Measurements from ENCODE around the gene STRAP. TPM values are rescaled to one million over a fixed set of nuclear protein-coding genes. Genes with fewer than 3 reads are reported as not detected.

The STRAP gene
- total and polyA plus RNA-seq, 2 donors (not counting 3 experiments of a cell fraction or from before 2014, with no cell fraction given): 76.9 to 138 TPM

GRCh38 chr12:15932327-15932726 is 50.1 kb downstream of the STRAP start:
- Histone ChIP-seq H4K20me1 (replicated peaks; ENCODE audit: control insufficient read depth, extremely low read depth, insufficient read depth, low read length) (no peaks in the 10 kb centered on the region), H3K27me3 (ENCODE audit: control insufficient read depth in 2 of 2, insufficient read depth in 2 of 2, low read length in 2 of 2) (no peaks in the 10 kb centered on the region), H3K27ac (ENCODE audit: insufficient read depth, low read depth, low read length) (no peak overlapping the region), H3K36me3 (ENCODE audit: control insufficient read depth in 2 of 2, extremely low read depth in 1 of 2, insufficient read depth in 2 of 2, low read length in 2 of 2) (no peaks in the 10 kb centered on the region), H3K9me3 (replicated peaks; ENCODE audit: control insufficient read depth, insufficient read depth, low read length) (no peaks in the 10 kb centered on the region), H3K9me1 (replicated peaks; ENCODE audit: control insufficient read depth, extremely low read depth, insufficient read depth, low read length) (no peaks in the 10 kb centered on the region), H3K79me2 (ENCODE audit: control insufficient read depth, insufficient read depth, low read length) (peaks cover 33% of the 10 kb centered on the region), H3K9ac (replicated peaks; ENCODE audit: extremely low read depth, insufficient read depth, low read length) (no peak overlapping the region), H3K4me2 (ENCODE audit: insufficient read depth, low read length) (no peak overlapping the region), H3K4me3 (replicated peaks in 1 of 3; ENCODE audit: insufficient read depth in 1 of 3, low read depth in 1 of 3, low read length in 3 of 3) (no peak overlapping the region), H3K4me1 (ENCODE audit: control insufficient read depth, extremely low read depth, insufficient read depth, low read length) (peaks cover 15% of the 10 kb centered on the region), H2AFZ (ENCODE audit: low read depth, low read length) (no peak overlapping the region)
- dilution Hi-C loops (cut with MboI; ENCODE audit: extremely low pct_ligation_motif_present, low sequenced_read_pairs) (no loop called here), intact Hi-C loops (cut with micrococcal nuclease) (no loop called here)
- no TSS peak for BruUV-seq (replicated peaks)
- CTCF ChIA-PET: no interaction called here
- DNase-seq (ENCODE audit: low read depth, low spot score) (no peak), FAIRE-seq (no peak)
- no peak for TF ChIP-seq CTCF (IDR thresholded peaks at IDR 0.05; ENCODE audit: extremely low read depth in 1 of 2, insufficient read depth in 1 of 2, low read depth in 1 of 2, low read length in 2 of 2)
- no peak for TF ChIP-seq GATA2 (IDR thresholded peaks at IDR 0.05; ENCODE audit: insufficient read depth, insufficient read length, low read depth, low read length)
- TF ChIP-seq EZH2 (IDR thresholded peaks at IDR 0.05; ENCODE audit: borderline replicate concordance, low read depth, low read length, severe bottlenecking): no peak
- TF ChIP-seq MAX (IDR thresholded peaks at IDR 0.05; ENCODE audit: insufficient read depth, insufficient read length): no peak
- no peak for TF ChIP-seq POLR2A (IDR thresholded peaks at IDR 0.05; ENCODE audit: low read depth, low read length)
- no peak for TF ChIP-seq POLR2AphosphoS5 (IDR thresholded peaks at IDR 0.05; ENCODE audit: insufficient read depth, low read depth, low read length)
- TF ChIP-seq FOS (IDR thresholded peaks at IDR 0.05; ENCODE audit: borderline replicate concordance, insufficient read depth, low read length): no peak
- TF ChIP-seq MYC (IDR thresholded peaks at IDR 0.05; ENCODE audit: low read depth, low read length): no peak
- TF ChIP-seq JUN (IDR thresholded peaks at IDR 0.05; ENCODE audit: borderline replicate concordance, insufficient read depth, insufficient read length, low read depth): no peak
- POLR2A ChIA-PET: no interaction called here

All from endothelial cell of umbilical vein (primary cell).